Measurements from ENCODE around the gene TP53BP1.

DNA sequence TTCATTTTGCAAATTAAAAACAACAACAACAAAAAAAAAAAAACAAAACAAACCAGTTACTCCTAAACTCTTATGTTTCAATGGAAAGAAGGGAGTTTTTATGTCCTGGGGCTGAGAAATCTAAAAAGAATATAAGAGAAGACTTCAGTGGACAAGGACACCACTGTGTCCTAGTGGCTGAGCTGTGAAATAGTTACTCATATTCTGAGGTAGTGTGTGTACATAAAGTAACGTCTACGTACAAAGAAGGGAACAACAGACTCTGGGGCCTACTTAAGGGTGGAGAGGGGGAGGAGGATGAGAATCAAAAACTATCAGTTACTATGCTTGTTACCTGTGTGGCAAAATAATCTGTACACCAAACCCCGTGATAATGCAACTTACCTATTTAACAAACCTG lies 6.0 kb upstream of the TP53BP1 start:
- TF ChIP-seq, protein P1, sequence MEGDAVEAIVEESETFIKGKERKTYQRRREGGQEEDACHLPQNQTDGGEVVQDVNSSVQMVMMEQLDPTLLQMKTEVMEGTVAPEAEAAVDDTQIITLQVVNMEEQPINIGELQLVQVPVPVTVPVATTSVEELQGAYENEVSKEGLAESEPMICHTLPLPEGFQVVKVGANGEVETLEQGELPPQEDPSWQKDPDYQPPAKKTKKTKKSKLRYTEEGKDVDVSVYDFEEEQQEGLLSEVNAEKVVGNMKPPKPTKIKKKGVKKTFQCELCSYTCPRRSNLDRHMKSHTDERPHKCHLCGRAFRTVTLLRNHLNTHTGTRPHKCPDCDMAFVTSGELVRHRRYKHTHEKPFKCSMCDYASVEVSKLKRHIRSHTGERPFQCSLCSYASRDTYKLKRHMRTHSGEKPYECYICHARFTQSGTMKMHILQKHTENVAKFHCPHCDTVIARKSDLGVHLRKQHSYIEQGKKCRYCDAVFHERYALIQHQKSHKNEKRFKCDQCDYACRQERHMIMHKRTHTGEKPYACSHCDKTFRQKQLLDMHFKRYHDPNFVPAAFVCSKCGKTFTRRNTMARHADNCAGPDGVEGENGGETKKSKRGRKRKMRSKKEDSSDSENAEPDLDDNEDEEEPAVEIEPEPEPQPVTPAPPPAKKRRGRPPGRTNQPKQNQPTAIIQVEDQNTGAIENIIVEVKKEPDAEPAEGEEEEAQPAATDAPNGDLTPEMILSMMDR (IDR thresholded peaks at IDR 0.05; ENCODE audit: low read length), result no peak
- TF ChIP-seq EZH2 (IDR thresholded peaks at IDR 0.05; ENCODE audit: borderline replicate concordance, low read length), result no peak

Measured in OCI-LY1 (cell line).